HG03064 (cell line): ENCODE measurements around the gene SLC24A3.
"Not testable (repeated sequence)": the region's sequence is repeated elsewhere in the genome, so short reads cannot be mapped to it uniquely, and the experiment has no call there.

Experiments used
- ATAC-seq: cut with Tn5 transposase; IDR thresholded peaks from one replicate; pipeline ENCODE4 v1.9.1; 2021; ENCODE audit warnings: low read depth; ENCODE audit not compliant: unreplicated experiment

The SLC24A3 gene

DNA sequence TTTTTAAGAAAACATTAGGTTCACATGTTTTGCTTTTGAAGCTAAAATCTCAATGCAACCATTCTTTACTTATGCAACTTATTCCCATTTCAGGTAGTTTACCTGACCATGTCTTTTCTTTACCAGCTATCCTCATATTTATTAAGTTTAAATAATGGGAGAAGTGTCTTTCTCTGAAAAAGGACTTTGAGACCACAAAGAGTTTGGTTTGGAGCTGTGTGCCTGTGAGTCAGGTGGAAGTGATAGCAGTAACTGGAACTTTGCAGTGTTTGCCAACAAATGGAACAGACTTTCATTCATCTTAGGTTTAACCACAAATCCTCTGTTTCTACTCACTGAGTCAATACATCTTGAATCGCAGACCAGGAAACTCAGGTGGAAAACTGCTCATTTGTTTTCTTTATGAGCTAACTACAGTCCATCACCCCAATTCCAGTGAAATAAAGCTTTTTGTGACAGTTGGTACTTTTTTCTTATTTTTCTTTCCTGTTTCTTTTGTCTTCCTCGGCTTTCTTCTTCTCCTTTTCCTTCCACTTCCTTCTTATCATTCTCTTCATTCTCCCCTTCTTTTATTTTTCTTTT lies 397.3 kb downstream of the SLC24A3 start:
- no peak for ATAC-seq

DNA sequence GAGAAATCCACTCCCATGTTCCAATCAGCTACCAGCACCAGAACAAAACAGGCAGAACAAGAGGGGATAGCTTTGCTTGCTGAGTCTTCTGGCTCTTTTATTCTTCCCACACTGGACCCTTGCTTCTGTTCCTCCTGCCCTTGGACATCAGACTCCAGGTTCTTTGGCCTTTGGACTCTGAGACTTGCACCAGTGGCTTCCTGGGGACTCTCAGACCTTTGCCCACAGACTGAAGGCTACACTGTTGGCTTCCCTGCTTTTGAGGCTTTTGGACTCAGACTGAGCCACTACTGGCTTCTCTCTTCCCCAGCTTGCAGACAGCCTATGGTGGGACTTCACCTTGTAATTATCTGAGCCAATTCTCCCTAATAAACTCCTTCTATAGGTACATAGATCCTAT lies 403.2 kb downstream of the SLC24A3 start:
- no peak for ATAC-seq

DNA sequence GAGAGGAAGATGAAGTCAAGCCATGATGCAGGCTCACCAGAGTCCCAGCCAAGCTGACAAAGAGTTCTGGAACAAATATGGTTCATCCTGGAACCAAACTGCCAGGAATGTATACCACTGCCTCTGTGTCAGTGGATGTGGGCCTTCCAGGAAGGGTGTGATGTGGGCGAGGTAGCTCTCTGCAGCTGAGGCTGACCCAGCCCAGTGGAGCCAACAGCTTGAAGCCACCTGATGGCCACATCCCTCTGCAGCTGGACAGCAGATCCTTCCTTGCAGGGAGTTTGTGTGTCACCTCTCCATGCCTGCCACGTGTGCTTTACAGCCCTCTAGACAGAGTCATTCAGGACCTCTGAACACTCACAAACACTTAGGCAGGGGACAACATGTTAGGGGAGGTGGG lies 403.6 kb downstream of the SLC24A3 start:
- no peak for ATAC-seq

DNA sequence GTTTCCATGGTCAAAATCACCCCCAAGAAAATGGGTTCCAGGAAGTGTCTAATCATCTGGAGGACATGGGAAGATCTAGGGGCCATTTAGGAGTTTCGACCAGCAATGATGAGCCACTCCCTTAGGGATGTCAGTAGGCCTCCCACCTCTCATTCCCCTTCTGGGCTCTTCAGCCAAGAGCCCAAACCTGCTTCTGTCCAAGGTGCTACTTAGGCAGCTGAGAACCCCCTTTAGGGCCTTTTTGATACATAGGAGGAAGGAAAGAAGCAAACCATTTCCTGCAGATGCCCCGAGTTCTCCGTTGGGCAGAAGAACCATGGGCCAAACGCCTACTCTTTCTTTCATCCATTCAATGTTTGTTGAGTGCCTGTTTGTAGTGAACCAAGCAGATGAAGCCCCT lies 404.2 kb downstream of the SLC24A3 start:
- ATAC-seq = no peak

DNA sequence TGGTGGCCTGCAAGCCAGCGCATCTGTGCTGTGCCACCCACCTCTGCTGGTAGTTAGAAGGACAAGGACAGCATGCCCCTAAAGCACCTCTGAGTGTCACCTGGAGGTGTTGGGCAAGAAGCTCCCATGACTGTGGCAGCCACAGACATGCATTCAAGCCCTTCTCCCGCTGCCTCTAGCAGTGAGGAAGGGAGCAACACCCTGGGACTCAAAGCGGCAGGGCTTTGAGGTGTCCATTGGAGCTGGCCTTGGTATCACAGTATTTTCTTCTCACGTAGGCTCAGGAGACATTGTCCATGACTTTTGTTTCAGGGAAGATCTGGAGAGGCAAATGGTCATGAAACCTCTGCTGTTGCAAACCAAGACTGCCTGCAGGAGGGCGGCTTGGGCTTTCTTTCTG lies 404.8 kb downstream of the SLC24A3 start:
- no peak for ATAC-seq

DNA sequence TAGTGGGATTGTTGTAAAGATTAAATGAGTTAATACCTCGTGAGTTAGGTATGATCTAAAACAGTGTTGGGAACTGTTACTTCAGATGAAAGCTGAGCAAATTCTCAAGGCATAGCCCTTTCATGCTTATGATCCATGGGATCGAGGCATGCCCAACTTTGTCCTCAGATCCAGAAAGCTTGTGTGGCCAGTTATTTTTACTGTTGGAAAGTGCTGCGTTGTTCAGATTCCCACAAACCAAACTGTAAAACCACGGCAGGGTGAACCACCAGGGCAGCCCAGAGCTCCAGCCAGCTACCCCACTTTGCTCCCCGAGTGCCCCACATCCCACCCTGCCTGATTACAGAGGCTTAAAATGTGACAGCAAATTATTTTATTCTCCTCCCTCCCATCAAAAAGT lies 406.3 kb downstream of the SLC24A3 start:
- no peak for ATAC-seq

DNA sequence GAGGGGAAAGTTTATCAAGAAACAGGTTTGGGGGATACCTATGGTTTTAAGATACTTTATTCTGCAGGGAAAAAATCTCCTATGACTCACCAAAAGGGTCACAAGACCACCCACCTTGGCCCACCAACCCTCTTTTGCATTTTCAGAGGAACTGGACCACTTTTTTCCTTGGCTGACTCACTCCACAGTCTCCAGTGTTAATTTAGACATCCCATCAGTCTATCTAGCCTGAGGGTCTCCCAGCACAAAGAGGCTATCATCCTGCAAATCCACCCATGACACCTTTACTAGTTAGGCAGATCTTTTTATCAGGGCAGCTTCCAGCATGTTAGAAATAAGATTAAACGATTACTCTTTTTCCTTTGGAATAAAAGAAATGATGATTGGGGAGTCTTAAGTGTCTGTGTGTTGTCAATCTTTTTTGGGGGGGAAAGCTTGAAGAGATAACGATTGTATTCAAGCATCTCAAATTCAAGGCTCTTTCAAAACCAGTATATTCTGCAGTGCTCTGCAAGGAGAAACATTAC lies 407.5 kb downstream of the SLC24A3 start:
- ATAC-seq = no peak

DNA sequence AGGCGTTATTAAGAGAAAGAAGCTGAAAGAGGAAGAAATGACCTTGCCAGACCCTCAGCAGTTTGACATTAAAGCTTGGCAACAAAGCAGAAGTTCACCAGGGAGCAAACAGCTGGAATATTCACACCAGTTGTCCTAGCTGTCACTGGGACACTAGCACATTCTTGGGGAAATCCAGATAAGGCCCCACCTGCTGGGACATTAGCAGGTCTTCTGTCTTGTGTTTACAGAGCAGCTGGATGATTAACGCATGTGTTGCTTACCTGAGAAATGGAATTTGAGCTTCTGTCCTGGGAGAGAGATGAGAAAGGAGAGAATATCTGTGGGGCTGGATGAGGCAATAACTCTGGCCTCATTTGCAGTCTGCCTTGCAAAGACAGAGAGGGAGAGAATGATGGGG lies 408.0 kb downstream of the SLC24A3 start:
- no peak for ATAC-seq

DNA sequence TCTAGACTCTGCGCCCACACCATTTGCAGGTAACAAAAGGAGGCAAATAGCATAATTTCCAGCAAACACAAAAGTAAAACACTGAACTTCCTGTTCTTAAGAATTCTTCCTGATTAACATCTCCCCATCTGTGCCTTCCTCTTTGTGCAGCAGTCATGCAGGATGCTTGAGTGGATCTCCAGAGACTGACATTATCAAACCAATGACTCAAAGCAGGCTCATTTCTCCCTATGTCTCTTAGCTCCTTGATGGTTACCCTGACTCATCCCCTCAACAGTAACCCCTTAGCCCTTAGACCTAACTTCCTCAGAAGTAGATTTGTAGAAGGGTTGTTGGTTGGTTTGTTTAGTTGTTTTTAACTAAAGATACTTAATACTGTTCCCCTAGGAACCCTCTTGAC lies 408.6 kb downstream of the SLC24A3 start:
- ATAC-seq = no peak

DNA sequence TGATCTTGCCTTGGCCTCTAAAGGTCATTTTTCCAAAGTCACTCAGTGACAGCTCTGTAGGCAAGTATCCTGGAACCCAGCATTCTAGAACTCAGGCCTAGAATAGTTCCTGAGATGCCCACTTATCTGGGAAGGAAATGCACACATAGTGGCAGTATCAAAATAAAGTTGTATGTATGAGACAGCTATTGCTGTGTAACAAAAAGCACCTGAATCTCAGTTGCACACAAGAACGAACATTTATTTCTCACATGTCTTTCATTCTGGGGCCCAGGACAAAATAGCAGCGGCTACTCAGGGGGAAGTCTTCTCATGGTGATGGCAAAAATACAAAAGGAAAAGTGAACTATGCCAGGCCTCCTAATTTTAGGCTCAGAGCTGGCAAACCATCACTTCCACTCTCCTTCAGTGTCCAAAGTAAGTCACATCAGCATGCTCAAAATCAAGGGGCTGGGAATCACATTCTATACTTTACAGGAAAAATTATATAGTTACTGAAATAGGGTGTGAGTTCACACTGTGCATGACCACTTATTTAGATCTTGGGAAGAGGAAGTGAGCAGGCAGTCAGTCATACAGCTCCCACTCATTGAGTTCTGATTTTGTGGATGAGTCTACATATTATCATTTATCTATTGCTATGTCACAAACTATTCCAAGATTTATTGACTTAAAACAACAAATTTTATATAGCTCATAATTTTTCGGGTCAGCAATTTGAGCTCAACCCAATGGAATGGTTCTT lies 412.0 kb downstream of the SLC24A3 start:
- no peak for ATAC-seq

DNA sequence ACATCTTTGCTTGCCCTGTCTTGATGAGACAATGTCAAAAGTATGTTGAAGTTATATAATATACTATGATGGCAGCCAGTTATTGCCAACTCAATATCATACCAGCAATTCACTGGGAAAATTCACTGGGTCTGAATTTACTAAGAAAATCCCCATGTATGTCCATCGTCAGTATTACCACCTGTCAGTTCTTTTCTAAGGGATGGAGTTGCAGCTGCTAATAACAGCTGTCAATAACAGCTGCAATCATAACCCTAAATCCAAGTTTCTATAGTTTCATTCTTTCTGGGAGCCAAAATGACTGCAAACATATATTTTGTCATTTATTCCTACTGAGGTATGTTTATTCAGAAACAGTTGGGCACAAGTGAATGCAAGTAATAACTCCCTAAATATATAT lies 413.0 kb downstream of the SLC24A3 start:
- no peak for ATAC-seq

DNA sequence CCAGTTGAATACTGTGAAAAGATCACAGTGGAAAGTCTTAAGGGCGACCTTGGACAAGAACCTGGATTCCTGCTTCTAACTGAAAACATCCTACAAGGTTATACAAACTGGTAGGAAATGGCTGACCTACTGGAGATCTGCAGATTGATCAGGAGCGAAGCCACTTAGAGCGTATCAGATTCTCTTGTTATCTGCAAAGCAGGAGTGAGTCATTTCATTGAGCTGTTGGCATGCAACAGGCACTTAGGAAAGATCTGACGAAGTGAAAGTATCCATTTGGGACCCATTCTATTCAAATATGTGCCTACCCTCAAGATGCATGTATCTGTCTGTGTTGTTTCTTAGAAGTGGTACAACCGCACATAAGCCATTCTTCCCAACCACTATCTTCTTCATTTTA lies 414.5 kb downstream of the SLC24A3 start:
- ATAC-seq = no peak

DNA sequence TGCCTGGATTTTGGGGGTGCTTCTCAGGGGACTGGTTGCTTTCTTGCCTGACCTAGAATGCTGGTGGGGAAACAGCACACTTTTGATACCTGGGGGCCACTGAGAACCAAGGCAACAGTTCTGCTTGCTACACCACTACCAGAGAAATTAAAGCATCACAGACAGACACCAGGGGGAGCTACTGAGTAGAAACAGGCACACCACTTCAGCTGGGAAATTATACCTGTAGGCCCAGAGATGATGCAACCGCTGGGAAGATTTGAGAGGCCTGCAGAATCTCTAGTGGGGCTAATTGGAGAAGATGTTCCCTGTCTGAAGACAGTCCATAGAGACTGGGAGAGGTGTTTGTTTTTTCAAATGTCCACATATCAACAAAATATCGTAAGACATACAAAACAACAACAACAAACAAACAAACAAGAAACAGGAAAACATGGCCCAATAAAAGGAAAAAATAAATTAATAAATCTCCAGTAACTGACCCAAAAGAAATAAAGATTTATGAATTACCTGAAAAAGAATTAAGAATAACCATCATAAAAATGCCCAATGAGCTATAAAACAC lies 416.2 kb downstream of the SLC24A3 start:
- no peak for ATAC-seq

DNA sequence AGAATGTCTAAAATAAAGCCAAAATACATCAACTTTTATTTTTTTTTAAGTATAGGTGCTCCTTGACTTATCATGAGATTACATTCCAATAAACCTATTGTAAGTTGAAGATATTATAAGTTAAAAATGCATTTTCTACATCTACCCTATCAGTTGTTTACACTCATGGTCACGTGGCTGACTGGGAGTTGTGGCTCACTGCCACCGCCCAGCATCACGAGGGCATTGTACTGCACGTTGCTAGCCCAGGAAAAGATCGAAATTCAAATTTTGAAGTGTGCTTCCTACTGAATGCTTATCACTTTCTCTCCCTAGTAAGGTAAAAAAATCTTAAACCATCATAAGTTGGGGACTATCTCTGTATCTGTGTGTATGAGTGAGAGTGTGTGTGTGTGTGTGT lies 419.0 kb downstream of the SLC24A3 start:
- ATAC-seq = no peak

DNA sequence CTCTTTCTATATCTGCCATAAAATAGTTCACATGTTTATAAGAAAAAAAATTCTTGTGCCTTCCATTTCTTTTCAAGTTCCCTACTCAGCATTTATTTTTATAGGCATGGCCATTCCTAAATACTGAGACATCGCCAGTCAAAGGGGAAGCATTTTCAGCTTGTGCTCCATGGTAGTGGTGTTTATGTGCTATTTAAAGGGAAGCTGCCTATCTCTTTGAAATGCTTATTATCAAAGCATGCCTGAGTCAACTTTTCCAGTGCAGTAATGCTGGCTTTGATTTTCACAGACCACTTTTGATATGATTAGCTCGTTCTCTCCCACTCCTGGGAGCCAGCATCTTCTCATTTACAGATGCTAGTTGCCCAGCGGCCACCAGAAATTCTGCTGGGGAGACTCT lies 421.5 kb downstream of the SLC24A3 start:
- ATAC-seq = no peak

DNA sequence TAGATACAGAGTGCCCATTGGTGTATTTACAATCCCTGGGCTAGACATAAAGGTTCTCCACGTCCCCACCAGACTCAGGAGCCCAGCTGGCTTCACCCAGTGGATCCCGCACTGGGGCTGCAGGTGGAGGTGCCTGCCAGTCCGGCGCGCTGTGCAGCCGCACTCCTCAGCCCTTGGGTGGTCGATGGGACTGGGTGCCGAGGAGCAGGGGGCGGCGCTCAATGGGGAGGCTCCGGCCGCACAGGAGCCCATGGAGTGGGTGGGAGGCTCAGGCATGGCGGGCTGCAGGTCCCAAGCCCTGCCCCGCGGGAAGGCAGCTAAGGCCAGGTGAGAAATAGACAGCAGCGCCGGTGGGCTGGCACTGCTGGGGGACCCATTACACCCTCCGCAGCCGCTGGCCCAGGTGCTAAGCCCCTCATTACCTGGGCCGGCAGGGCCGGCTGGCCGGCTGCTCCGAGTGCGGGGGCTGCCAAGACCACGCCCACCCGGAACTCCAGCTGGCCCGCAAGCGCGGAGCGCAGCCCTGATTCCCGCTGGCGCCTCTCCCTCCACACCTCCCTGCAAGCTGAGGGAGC lies 427.1 kb downstream of the SLC24A3 start:
- ATAC-seq = not testable (repeated sequence)

DNA sequence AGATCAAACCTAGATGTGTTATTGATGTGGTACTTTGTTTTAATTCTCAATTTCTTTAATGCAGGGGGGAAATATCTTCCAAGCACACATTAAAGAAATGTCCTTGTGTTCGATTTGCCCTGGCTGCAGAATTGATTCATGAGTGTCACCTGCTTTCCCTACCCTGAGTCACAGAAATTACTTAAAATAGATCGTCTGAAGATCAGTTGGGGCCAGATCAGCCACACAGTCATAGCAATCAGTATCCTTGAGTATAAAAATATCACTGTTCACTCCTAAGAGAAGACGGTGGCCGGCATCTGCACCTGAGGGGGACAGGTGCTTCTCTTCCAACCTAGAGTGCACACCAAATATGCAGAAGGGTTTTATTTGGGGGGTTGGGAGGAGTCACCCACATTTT lies 430.4 kb downstream of the SLC24A3 start:
- no peak for ATAC-seq

DNA sequence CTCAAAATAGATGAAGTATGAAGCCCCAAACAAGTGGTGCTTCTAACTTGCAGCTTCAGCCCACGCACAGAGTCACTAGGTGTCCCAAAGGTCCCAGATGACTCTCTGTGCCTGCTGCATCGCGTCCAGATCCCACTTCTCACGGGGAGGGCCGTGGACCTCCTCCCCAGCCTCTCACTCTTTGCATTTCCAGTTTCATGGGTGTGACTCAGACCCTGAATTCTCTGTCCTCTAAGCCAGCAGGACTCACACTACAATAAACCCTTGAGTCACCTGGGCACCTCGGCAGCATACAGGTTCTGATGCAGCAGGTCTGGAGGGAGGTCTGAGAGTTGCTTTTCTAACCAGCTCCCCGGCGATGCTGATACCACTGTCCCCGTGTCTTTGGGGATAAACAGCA lies 431.6 kb downstream of the SLC24A3 start:
- ATAC-seq = no peak

DNA sequence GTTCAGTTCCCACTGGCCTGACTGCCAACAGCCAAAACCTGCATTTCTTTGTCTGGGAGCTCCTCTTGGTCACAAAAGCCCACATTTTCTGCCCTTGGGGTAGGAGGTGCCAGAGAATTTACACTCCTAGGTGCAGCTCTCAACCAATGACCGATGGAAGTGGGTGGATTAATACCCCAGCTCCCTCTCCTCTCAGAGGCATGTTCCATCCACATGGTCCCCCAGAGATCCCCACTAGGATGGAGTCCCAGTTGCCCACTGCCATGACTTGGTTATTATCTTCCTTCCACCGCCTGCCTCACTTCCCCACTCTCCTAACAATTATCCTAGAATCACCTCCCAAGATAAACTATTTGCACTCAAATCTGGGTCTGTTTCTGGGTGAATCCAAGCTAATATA lies 434.5 kb downstream of the SLC24A3 start:
- no peak for ATAC-seq

DNA sequence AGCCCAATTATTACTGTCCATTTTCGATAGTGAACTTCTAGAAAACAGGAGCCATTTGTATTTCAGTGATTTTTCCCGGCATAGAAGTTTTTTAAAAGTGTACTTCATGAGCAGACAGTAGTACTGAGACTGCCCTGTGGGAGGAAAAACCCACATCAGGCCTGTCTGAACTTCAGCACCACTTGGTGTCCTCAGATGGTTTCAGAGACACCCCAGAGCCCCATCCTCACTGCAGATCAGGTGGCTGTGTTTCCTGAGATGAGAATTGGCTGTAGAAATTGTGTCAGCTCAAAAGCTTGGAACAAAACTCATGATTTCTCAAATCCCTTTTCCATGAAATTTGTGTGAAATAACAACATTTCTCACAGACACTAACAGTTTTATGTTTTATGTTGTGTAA lies 435.6 kb downstream of the SLC24A3 start:
- no peak for ATAC-seq

DNA sequence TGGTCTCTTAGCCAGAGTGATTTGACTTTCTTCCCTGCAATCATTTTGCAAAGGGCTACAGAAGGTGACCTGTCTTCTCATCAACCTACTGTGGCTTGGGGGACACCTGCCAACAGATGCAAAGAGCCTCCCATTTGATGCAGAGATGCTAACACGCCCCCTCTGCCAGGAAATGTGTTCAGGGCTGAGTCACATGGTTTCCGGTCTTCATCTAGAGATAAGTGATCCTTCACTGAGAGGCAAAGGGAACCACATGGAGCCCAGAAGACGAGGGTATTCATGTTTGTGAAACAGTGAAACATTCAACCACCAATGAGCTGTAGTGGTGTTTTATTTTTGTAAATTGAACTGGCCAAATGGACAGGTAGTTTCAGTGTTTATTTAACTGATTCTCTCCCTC lies 436.6 kb downstream of the SLC24A3 start:
- no peak for ATAC-seq

DNA sequence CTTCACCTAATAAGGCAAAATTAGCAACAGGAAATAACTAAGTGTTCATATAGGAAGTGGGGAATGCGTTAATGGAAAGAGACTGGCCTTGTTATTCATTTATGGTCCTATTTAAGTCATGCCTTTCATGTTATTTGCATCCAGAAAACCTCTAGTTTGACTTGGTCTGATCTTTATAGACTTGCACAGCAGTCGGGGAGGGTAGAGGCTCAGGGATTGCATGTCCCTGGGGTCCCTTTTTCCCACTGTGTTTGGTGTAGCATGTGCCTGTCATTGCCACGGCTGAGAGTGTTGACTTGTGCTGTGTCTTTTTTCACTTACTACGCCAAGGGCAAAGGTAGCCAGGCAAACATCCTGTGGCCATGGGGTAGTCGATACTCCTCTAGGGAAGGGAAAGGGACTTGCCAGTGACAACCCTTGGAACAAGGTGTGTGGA lies 440.2 kb downstream of the SLC24A3 start:
- ATAC-seq = no peak
